Measurements from ENCODE around the gene CCDC3.
A peak's percentile ranks its signal among the peaks of the same experiment; 100 is the strongest.

The CCDC3 gene

GRCh38 chr10:12907656-12908055 lies 93.9 kb downstream of the CCDC3 start:
- no peak for TF ChIP-seq CTCF (conservative IDR thresholded peaks at IDR 0.05; ENCODE audit: low read depth, low read length)
- DNase-seq (ENCODE audit: low read depth): no peak

GRCh38 chr10:12906051-12906541 lies 95.4 kb downstream of the CCDC3 start:
- DNase-seq (ENCODE audit: low read depth): no peak
- no peak for TF ChIP-seq CTCF (conservative IDR thresholded peaks at IDR 0.05; ENCODE audit: low read depth, low read length)
- no peak overlapping the region for H3K4me3 ChIP-seq (ENCODE audit: low read length)

More at GRCh38 chr10:12907656-12908055, 93.9 kb downstream of the CCDC3 start:
- no peak overlapping the region for H3K4me3 ChIP-seq (ENCODE audit: low read length)

- no peak overlapping the region for H3K4me3 ChIP-seq (ENCODE audit: low read length)
- DNase-seq (ENCODE audit: low read depth): no peak
- no peak for TF ChIP-seq CTCF (conservative IDR thresholded peaks at IDR 0.05; ENCODE audit: low read depth, low read length)
Measured at GRCh38 chr10:12905067-12905466, 96.4 kb downstream of the CCDC3 start.

GRCh38 chr10:12902851-12903358 lies 98.6 kb downstream of the CCDC3 start:
- TF ChIP-seq CTCF (conservative IDR thresholded peaks at IDR 0.05; ENCODE audit: low read depth, low read length): no peak
- no peak for DNase-seq (ENCODE audit: low read depth)
- no peak overlapping the region for H3K4me3 ChIP-seq (ENCODE audit: low read length)

- peak; percentile 85 for TF ChIP-seq CTCF (conservative IDR thresholded peaks at IDR 0.05; ENCODE audit: low read depth, low read length)
- DNase-seq (ENCODE audit: low read depth): peak; percentile 12
- H3K4me3 ChIP-seq (ENCODE audit: low read length): no peak overlapping the region
Measured at GRCh38 chr10:12902135-12902572, 99.4 kb downstream of the CCDC3 start.

- no peak for DNase-seq (ENCODE audit: low read depth)
- H3K4me3 ChIP-seq (ENCODE audit: low read length): no peak overlapping the region
- no peak for TF ChIP-seq CTCF (conservative IDR thresholded peaks at IDR 0.05; ENCODE audit: low read depth, low read length)
Measured at GRCh38 chr10:12899546-12899945, 102.0 kb downstream of the CCDC3 start.

- no peak for TF ChIP-seq CTCF (conservative IDR thresholded peaks at IDR 0.05; ENCODE audit: low read depth, low read length)
- DNase-seq (ENCODE audit: low read depth): no peak
- H3K4me3 ChIP-seq (ENCODE audit: low read length): no peak overlapping the region
Measured at GRCh38 chr10:12898271-12898670, 103.2 kb downstream of the CCDC3 start.
